ENCODE results near the gene DLG5. TPM values are rescaled to one million over a fixed set of nuclear protein-coding genes. Genes with fewer than 3 reads are reported as not detected.

Gene DLG5
- total RNA-seq, 4 donors from 2014 or later, result 52.0 to 127 (median 56.3) TPM

DNA sequence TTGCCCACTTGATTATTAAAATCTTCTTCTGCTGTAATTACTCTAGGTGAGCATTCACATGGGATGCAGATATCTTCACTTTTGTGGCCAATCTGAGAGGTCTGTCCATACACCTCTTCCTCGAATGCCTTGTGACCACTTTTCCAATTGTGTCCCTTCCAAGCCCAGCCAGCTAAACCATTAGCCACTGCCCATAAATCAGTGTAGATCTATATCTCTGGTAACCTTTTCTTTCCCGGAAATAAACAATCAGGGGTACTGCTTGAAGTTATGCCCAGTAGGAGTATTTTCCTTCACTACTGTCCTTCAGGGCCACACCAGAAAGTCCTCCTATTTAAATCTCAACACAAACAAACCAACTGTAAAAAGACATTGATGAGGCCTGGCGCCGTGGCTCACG, 184.4 kb downstream of the DLG5 start:
- TF ChIP-seq POLR2AphosphoS5 (IDR thresholded peaks at IDR 0.05), result no peak
- TF ChIP-seq POLR2A (IDR thresholded peaks at IDR 0.05), result no peak
- no peak for TF ChIP-seq CTCF (IDR thresholded peaks at IDR 0.05)
- no peak for TF ChIP-seq EP300 (IDR thresholded peaks at IDR 0.05)
- WGBS, 2 donors (ENCODE audit: low coverage in 1 of 2), result 68 to 100% methylated on average over 1 to 2 of the region's 5 CpGs
- Histone ChIP-seq H3K9me3 (peaks cover 0 to 14% (median 0%) of the 10 kb centered on the region in 3 donors), H3K4me3 (no peak overlapping the region), H3K36me3 (no peaks in the 10 kb centered on the region), H3K27ac (no peak overlapping the region), H3K4me1 (no peaks in the 10 kb centered on the region), H3K27me3 (no peaks in the 10 kb centered on the region)
- ATAC-seq, result no peak

GRCh38 chr10:77741746-77742145, 184.8 kb downstream of the DLG5 start:
- Histone ChIP-seq H3K9me3 (peaks cover 0 to 14% (median 0%) of the 10 kb centered on the region in 3 donors), H3K4me1 (no peaks in the 10 kb centered on the region), H3K36me3 (no peaks in the 10 kb centered on the region), H3K4me3 (no peak overlapping the region), H3K27me3 (no peaks in the 10 kb centered on the region), H3K27ac (no peak overlapping the region)
- no peak for ATAC-seq
- TF ChIP-seq POLR2AphosphoS5 (IDR thresholded peaks at IDR 0.05) (no peak), EP300 (IDR thresholded peaks at IDR 0.05) (no peak), POLR2A (IDR thresholded peaks at IDR 0.05) (no peak), CTCF (IDR thresholded peaks at IDR 0.05) (no peak)
- 43 to 60% methylated on average over 1 to 2 of the region's 2 CpGs for WGBS, 2 donors (ENCODE audit: low coverage in 1 of 2)

Small RNA genes within 50 kb of the gene (small RNA-seq; reads per million reads assigned to genes)
- gene RF00017 (0 reads per million in 4 donors), gene RN7SL284P (0 reads per million in 4 donors), gene RNU6-1266P (0 reads per million in 4 donors)

Other genes with a start within 250 kb of the DLG5 start
- gene POLR3A, start 102.8 kb upstream of the DLG5 start, total RNA-seq, result 10 to 100 TPM in 3 of 4 donors, 1 to 10 TPM in 1; 10.0 to 13.5 (median 12.0) TPM
- gene RPS24, start 107.1 kb upstream of the DLG5 start, total RNA-seq, result 1,000 to 10,000 TPM; 1,244 to 3,223 (median 2,309) TPM

Measured in gastroesophageal sphincter (tissue), 4 donors.